Ovary (tissue), 9 donors: ENCODE measurements around the gene DYRK1B. TPM values are rescaled to one million over a fixed set of nuclear protein-coding genes. Genes with fewer than 3 reads are reported as not detected.
"Not testable (repeated sequence)": the region's sequence is repeated elsewhere in the genome, so short reads cannot be mapped to it uniquely, and the experiment has no call there.

Source experiments
- DNase-seq, 5 donors: peaks; one replicate each; pipeline ENCODE4 v3.0.0-alpha.2; 2019 to 2020
- H3K27ac ChIP-seq, 2 donors: fragments of 200-600 bp; one replicate each; pipeline versions ENCODE4 v1.5.1 to v1.8.0; 2019 to 2022
- H3K27me3 ChIP-seq: fragments of 200-600 bp; one replicate; pipeline ENCODE4 v1.8.0; 2022
- H3K36me3 ChIP-seq: fragments of 200-600 bp; sonication (generic); one replicate; pipeline ENCODE4 v1.5.1; 2019
- H3K4me1 ChIP-seq: one replicate; pipeline ENCODE4 v1.8.1; 2013; ENCODE audit warnings: mild to moderate bottlenecking, moderate library complexity; ENCODE audit not compliant: insufficient read depth
- H3K4me3 ChIP-seq: fragments of 200-600 bp; sonication (generic); one replicate; pipeline ENCODE4 v1.5.1; 2017
- H3K9me3 ChIP-seq, 2 donors: fragments of 200-600 bp in 1 of 2; sonication (generic) in 1 of 2; one replicate each; pipeline versions ENCODE4 v1.5.1 to v1.8.1; 2013 to 2019; ENCODE audit warnings: mild to moderate bottlenecking in 1 of 2, moderate library complexity in 1 of 2
- EP300 ChIP-seq: sonication (generic); formaldehyde crosslinking; IDR thresholded peaks from one replicate; pipeline ENCODE4 v1.6.1; 2017; ENCODE audit warnings: antibody characterized with exemption
- POLR2A ChIP-seq: fragments of 450-650 bp; IDR thresholded peaks from one replicate; pipeline ENCODE4 v1.6.1; 2017; ENCODE audit warnings: antibody characterized with exemption, mild to moderate bottlenecking, moderate library complexity
- WGBS, 3 donors: extraction: QIAGEN DNeasy Blood & Tissue Kit in 1 of 3; methylation state at CpG; one replicate each; pipeline versions ENCODE4 v1.1.5 to v1.1.7; 2013 to 2017; 5-methylcytosine and 5-hydroxymethylcytosine counted together
- intact Hi-C, 4 donors: fragments of 100-400 bp; cut with DNase I; formaldehyde crosslinking; loops; one replicate each; pipeline versions ENCODE4 v1.11.0 to v1.15.1; 2022 to 2023
- polyA plus RNA-seq, 2 donors: library from polyadenylated mRNA; stranded (reverse); fragments of 200-250 nt in 1 of 2; fragments of 350-450 nt in 1 of 2; fragmentation: Illumina TruSeq in 1 of 2; extraction: RNeasy Lipid Tissue Mini Kit (QIAGEN cat#74804) in 1 of 2; gene quantifications; one replicate each; pipeline ENCODE4 v1.2.3, GENCODE V29; 2013 to 2014
- total RNA-seq, 7 donors: library from RNA; depleted of rRNA in 2 of 7; stranded (reverse); fragments of >200 nt in 2 of 7; fragmentation: NEBNext Ultra II Directional in 3 of 7; extraction: Animal tissue kit (Norgen Biotek cat#: 25700) in 3 of 7; gene quantifications; one replicate each; pipeline versions ENCODE4 v1.1.0 to v1.2.4, GENCODE V29; 2016 to 2023
- TF ChIP-seq, protein P1 (sequence below), 3 donors: fragments of 450-650 bp in 2 of 3; fragments of 200-600 bp in 1 of 3; IDR thresholded peaks; one replicate each; pipeline versions ENCODE4 v1.5.1 to v1.8.0; 2016 to 2022; ENCODE audit warnings: antibody characterized with exemption in 3 of 3, mild to moderate bottlenecking in 1 of 3
- donor health status: DM: no; HTN: no; CAD: no; lungs with moderate emphysema.
- donor health status: DM: no; HTN: no; CAD: no.
- donor health status: Bipolar disorder and iron deficiency.
- donor health status: DM: yes; HTN: yes; CAD: no.
- donor health status: DM: no; HTN: no; CAD: no.
- donor health status: DM: yes; HTN: yes; CAD: no.

Gene DYRK1B
- total and polyA plus RNA-seq, 9 donors = 10.1 to 31.0 (median 16.2) TPM

- no peak for DNase-seq
- H3K4me1 ChIP-seq = no peaks in the 10 kb centered on the region
- no peak for TF ChIP-seq EP300
- TF ChIP-seq, protein P1, sequence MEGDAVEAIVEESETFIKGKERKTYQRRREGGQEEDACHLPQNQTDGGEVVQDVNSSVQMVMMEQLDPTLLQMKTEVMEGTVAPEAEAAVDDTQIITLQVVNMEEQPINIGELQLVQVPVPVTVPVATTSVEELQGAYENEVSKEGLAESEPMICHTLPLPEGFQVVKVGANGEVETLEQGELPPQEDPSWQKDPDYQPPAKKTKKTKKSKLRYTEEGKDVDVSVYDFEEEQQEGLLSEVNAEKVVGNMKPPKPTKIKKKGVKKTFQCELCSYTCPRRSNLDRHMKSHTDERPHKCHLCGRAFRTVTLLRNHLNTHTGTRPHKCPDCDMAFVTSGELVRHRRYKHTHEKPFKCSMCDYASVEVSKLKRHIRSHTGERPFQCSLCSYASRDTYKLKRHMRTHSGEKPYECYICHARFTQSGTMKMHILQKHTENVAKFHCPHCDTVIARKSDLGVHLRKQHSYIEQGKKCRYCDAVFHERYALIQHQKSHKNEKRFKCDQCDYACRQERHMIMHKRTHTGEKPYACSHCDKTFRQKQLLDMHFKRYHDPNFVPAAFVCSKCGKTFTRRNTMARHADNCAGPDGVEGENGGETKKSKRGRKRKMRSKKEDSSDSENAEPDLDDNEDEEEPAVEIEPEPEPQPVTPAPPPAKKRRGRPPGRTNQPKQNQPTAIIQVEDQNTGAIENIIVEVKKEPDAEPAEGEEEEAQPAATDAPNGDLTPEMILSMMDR (IDR thresholded peaks at IDR 0.05) = no peak
- no peak for TF ChIP-seq POLR2A
- WGBS, 3 donors = 81 to 90% (median 85%) methylated on average over 3 of the region's 3 CpGs
- H3K27ac ChIP-seq = no peak overlapping the region
- H3K9me3 ChIP-seq = no peaks in the 10 kb centered on the region
- intact Hi-C loops = no loop called here
- no peaks in the 10 kb centered on the region for H3K36me3 ChIP-seq
- H3K4me3 ChIP-seq = no peak overlapping the region
- no peaks in the 10 kb centered on the region for H3K27me3 ChIP-seq
These were observed 19.4 kb downstream of the DYRK1B start for GRCh38 chr19:39814595-39814994.

DNA sequence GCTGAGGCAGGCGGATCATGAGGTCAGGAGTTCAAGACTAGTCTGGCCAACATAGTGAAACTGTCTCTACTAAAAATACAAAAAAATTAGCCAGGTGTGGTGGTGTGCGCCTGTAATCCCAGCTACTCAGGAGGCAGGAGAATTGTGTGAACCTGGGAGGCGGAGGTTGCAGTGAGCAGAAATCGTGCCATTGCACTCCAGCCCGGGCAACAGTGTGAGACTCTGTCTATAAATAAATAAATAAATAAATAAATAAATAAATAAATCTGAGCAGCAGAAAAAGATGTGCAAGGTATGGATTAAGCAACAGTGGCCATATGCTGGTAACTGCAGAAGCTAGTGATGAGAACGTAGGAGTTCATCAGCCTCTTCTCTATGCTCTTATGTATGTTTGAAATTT lies 19.9 kb downstream of the DYRK1B start:
- H3K27me3 ChIP-seq, intact Hi-C loops, H3K27ac ChIP-seq, H3K36me3 ChIP-seq, H3K4me1 ChIP-seq, DNase-seq, H3K9me3 ChIP-seq, H3K4me3 ChIP-seq: not testable (repeated sequence)
- WGBS, 3 donors = 91 to 95% (median 94%) methylated on average over 6 of the region's 6 CpGs

GRCh38 chr19:39813264-39813993 lies 20.5 kb downstream of the DYRK1B start:
- WGBS, 3 donors = 73 to 79% (median 78%) methylated on average over 9 of the region's 9 CpGs
- no peaks in the 10 kb centered on the region for H3K27me3 ChIP-seq
- intact Hi-C loops = no loop called here
- H3K9me3 ChIP-seq = no peaks in the 10 kb centered on the region
- DNase-seq = no peak
- H3K4me1 ChIP-seq = no peaks in the 10 kb centered on the region
- H3K27ac ChIP-seq = no peak overlapping the region
- TF ChIP-seq, protein P1 (IDR thresholded peaks at IDR 0.05) = no peak
- TF ChIP-seq EP300 = no peak
- no peak for TF ChIP-seq POLR2A
- H3K36me3 ChIP-seq = no peaks in the 10 kb centered on the region
- no peak overlapping the region for H3K4me3 ChIP-seq

GRCh38 chr19:39811064-39811463 lies 22.9 kb downstream of the DYRK1B start:
- H3K9me3 ChIP-seq = no peaks in the 10 kb centered on the region
- no peaks in the 10 kb centered on the region for H3K4me1 ChIP-seq
- H3K36me3 ChIP-seq = no peaks in the 10 kb centered on the region
- 82 to 86% (median 84%) methylated on average over 4 of the region's 4 CpGs for WGBS, 3 donors
- no peaks in the 10 kb centered on the region for H3K27me3 ChIP-seq
- no peak for DNase-seq
- TF ChIP-seq EP300 (no peak), POLR2A (no peak)
- TF ChIP-seq, protein P1 (IDR thresholded peaks at IDR 0.05) = no peak
- intact Hi-C loops = no loop called here
- H3K4me3 ChIP-seq = no peak overlapping the region
- no peak overlapping the region for H3K27ac ChIP-seq

- Histone ChIP-seq H3K9me3 (no peaks in the 10 kb centered on the region), H3K4me1 (no peaks in the 10 kb centered on the region), H3K4me3 (no peak overlapping the region), H3K36me3 (no peaks in the 10 kb centered on the region), H3K27ac (no peak overlapping the region), H3K27me3 (no peaks in the 10 kb centered on the region)
- TF ChIP-seq, protein P1 (IDR thresholded peaks at IDR 0.05) = no peak
- TF ChIP-seq EP300 (no peak), POLR2A (no peak)
- WGBS, 3 donors = 82 to 89% (median 89%) methylated on average over 4 of the region's 4 CpGs
- no peak for DNase-seq
- intact Hi-C loops = no loop called here
These were observed 23.5 kb downstream of the DYRK1B start for GRCh38 chr19:39810424-39810823.
